ENCODE results near the gene BRIP1. TPM values are rescaled to one million over a fixed set of nuclear protein-coding genes. Genes with fewer than 3 reads are reported as not detected.

Gene BRIP1
- total RNA-seq, 1 experiment from 2014 or later, result 30.2 TPM

GRCh38 chr17:61734012-61734411, 129.3 kb downstream of the BRIP1 start:
- H3K36me3 ChIP-seq (ENCODE audit: insufficient read depth, low read length, poor library complexity, severe bottlenecking), result peaks cover 7% of the 10 kb centered on the region
- no peak for DNase-seq (ENCODE audit: low spot score)
- H3K9me3 ChIP-seq (ENCODE audit: low read depth, low read length, poor library complexity, severe bottlenecking), result peaks cover 6% of the 10 kb centered on the region
- ChIA-PET POLR2A (ENCODE audit: low non-redundant PET) (no interaction called here), CTCF (no interaction called here)
- H3K27me3 ChIP-seq (replicated peaks; ENCODE audit: insufficient read depth, low read depth, low read length, poor library complexity), result no peaks in the 10 kb centered on the region
- no peak overlapping the region for H3K27ac ChIP-seq (ENCODE audit: low read depth, low read length, poor library complexity, severe bottlenecking)
- no peaks in the 10 kb centered on the region for H3K4me1 ChIP-seq (ENCODE audit: insufficient read depth, low read length, poor library complexity, severe bottlenecking)
- TF ChIP-seq EZH2 (IDR thresholded peaks at IDR 0.05; ENCODE audit: borderline replicate concordance, low read depth, low read length, poor library complexity, severe bottlenecking), result no peak
- no peak for TF ChIP-seq CTCF (conservative IDR thresholded peaks at IDR 0.05; ENCODE audit: low read depth, low read length)
- intact Hi-C loops (cut with micrococcal nuclease; ENCODE audit: unreplicated experiment), result no loop called here
- H3K4me3 ChIP-seq (ENCODE audit: low read depth, low read length, poor library complexity, severe bottlenecking), result no peak overlapping the region
- no TSS peak for BruUV-seq (replicated peaks)

DNA sequence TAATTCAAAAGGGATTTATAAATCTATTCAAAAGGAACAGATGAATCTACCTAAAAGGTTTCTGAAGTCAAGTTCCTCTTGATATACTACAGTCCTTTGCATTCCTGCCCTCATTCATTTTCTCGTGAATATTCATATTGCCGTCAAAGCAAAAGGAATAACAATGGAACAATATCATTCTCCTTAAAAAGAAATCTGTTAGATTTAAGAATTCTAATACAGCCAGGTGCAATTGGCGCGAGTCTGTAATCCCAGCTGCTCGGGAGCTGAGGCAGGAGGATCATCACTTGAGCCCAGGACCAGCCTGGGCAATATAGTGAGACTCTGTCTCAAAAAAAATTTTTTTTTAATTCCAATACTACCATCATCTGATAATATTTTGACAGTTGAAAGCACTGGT, 130.3 kb downstream of the BRIP1 start:
- BruUV-seq (replicated peaks), result no TSS peak
- Histone ChIP-seq H3K4me1 (ENCODE audit: insufficient read depth, low read length, poor library complexity, severe bottlenecking) (no peaks in the 10 kb centered on the region), H3K27ac (ENCODE audit: low read depth, low read length, poor library complexity, severe bottlenecking) (no peak overlapping the region), H3K36me3 (ENCODE audit: insufficient read depth, low read length, poor library complexity, severe bottlenecking) (peaks cover 6% of the 10 kb centered on the region), H3K27me3 (replicated peaks; ENCODE audit: insufficient read depth, low read depth, low read length, poor library complexity) (no peaks in the 10 kb centered on the region), H3K9me3 (ENCODE audit: low read depth, low read length, poor library complexity, severe bottlenecking) (peaks cover 6% of the 10 kb centered on the region), H3K4me3 (ENCODE audit: low read depth, low read length, poor library complexity, severe bottlenecking) (no peak overlapping the region)
- CTCF ChIA-PET, result no interaction called here
- DNase-seq (ENCODE audit: low spot score), result no peak
- POLR2A ChIA-PET (ENCODE audit: low non-redundant PET), result no interaction called here
- intact Hi-C loops (cut with micrococcal nuclease; ENCODE audit: unreplicated experiment), result no loop called here
- TF ChIP-seq EZH2 (IDR thresholded peaks at IDR 0.05; ENCODE audit: borderline replicate concordance, low read depth, low read length, poor library complexity, severe bottlenecking) (no peak), CTCF (conservative IDR thresholded peaks at IDR 0.05; ENCODE audit: low read depth, low read length) (no peak)

DNA sequence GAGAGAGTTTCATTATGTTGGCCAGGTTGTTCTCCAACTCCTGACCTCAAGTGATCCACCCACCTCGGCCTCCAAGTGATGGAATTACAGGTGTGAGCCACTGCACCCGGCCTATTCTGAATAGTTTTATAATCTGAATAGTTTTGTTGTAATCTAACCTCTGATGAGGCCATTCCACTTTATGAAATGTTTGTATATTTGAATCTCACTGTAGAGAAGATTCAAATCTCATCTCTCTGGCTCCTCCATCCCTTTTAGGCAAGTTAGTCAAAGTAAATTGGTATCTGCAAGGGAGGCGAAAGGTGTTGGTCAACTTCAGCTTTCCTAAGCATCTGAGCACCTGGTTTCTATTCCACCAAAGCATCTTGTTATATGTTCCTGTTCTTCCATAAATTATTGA, 131.2 kb downstream of the BRIP1 start:
- Histone ChIP-seq H3K9me3 (ENCODE audit: low read depth, low read length, poor library complexity, severe bottlenecking) (no peaks in the 10 kb centered on the region), H3K4me1 (ENCODE audit: insufficient read depth, low read length, poor library complexity, severe bottlenecking) (no peaks in the 10 kb centered on the region), H3K27me3 (replicated peaks; ENCODE audit: insufficient read depth, low read depth, low read length, poor library complexity) (no peaks in the 10 kb centered on the region), H3K4me3 (ENCODE audit: low read depth, low read length, poor library complexity, severe bottlenecking) (no peak overlapping the region), H3K27ac (ENCODE audit: low read depth, low read length, poor library complexity, severe bottlenecking) (no peak overlapping the region), H3K36me3 (ENCODE audit: insufficient read depth, low read length, poor library complexity, severe bottlenecking) (peaks cover under 1% of the 10 kb centered on the region)
- no peak for DNase-seq (ENCODE audit: low spot score)
- ChIA-PET CTCF (no interaction called here), POLR2A (ENCODE audit: low non-redundant PET) (no interaction called here)
- intact Hi-C loops (cut with micrococcal nuclease; ENCODE audit: unreplicated experiment), result no loop called here
- BruUV-seq (replicated peaks), result no TSS peak
- TF ChIP-seq CTCF (conservative IDR thresholded peaks at IDR 0.05; ENCODE audit: low read depth, low read length), result no peak

Measured in A673 (cell line).